ENCODE results near the gene HLA-C.

DNA sequence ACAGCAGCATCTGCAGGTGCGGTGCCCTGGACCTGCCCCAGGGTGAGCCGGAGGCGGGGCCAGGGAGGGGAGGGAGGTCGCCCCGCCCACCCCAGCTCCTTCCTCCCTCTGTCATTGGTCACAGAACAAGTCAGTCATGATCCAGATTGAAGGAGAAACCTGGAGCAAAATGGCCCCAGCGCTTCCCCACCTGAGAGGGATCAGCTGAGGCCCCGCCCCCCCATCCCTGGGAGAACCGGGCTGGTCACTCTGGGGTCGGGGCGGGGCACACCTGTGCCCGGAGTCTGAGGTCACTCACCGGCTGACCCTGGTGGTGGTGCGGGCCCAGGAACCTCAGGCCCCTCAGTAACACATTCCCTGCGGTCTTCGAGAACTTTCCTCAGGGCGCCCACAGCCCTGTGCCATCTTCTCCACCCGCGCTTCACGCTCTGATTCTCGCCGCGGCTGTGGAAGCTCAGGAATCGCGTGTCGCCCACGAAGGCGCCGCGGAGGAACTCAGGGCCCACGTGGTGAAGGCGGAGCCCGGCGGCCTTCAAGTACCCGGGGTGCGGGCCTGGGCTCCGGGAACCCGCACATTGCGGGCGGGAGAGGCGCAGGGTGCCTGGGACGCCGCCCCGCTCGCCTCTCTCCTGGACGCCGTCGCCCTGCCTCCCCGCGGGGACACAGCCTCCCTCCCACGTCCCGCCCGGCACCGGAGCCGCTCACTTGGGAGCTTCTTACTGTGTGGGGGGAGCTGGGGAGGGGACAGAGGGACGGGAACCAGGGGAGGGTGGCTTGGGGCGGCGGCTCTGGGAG lies 36.4 kb upstream of the HLA-C start:
- TF ChIP-seq CTCF (IDR thresholded peaks at IDR 0.05) (no peak), POLR2A (IDR thresholded peaks at IDR 0.05) (no peak)

Measured in esophagus squamous epithelium (tissue), 4 donors.